IPS-20b (cell line): ENCODE data around the gene PGBD5.

ENCODE experiments used
- H3K27ac ChIP-seq: one replicate; pipeline ENCODE4 v1.5.1; 2013; ENCODE audit warnings: low read length
- H3K27me3 ChIP-seq: 2 replicates; pipeline ENCODE4 v1.6.1; 2013; ENCODE audit warnings: mild to moderate bottlenecking, low read length, inconsistent platforms; ENCODE audit not compliant: insufficient read depth
- H3K36me3 ChIP-seq: 2 replicates; pipeline ENCODE4 v1.6.1; 2013; ENCODE audit warnings: low read depth, mild to moderate bottlenecking, inconsistent platforms, low read length, moderate library complexity; ENCODE audit not compliant: insufficient read depth
- H3K4me1 ChIP-seq: 2 replicates; pipeline ENCODE4 v1.6.1; 2013; ENCODE audit warnings: mild to moderate bottlenecking, control low read depth, inconsistent platforms, low read length, moderate library complexity; ENCODE audit not compliant: insufficient read depth
- H3K4me3 ChIP-seq: 2 replicates; pipeline ENCODE4 v1.5.1; 2013; ENCODE audit warnings: mild to moderate bottlenecking, low read length, inconsistent platforms
- H3K9ac ChIP-seq: 2 replicates; pipeline ENCODE4 v1.6.1; 2013; ENCODE audit warnings: low read depth, mild to moderate bottlenecking, inconsistent platforms, low read length, moderate library complexity
- H3K9me3 ChIP-seq: 2 replicates; pipeline ENCODE4 v1.6.1; 2013; ENCODE audit warnings: mild to moderate bottlenecking, low read depth, low read length, inconsistent platforms; ENCODE audit not compliant: insufficient read depth

PGBD5 gene

DNA sequence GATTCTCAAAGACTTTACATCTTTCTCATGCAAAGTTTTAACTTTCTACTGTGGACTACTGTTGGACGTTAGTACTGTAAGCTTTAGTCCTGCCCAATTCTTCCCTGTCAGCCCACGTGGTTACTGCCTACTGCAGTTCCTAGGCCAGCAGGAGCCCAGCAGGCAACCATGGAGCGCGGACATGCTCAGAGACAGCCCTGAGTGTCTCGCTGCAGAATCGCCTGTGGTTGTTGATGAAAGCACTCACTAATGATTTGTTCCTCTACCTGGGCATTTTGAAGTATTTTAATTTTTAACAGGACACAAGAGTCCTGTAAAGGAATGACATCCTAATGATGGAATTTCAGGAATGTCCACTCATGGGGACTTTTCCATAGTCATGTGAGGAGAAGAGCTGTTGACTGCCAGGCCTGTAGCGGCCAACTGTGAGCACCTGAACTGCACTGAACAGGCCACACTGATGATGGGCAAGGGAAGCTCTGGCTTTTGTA, 44.1 kb downstream of the PGBD5 start:
- Histone ChIP-seq H3K36me3 (peaks cover 11% of the 10 kb centered on the region; the same call in 1 of the 2 replicates), H3K4me3 (no peak overlapping the region), H3K9ac (peak overlapping the region; percentile 41; the same call in 1 of the 2 replicates), H3K9me3 (peaks cover 10% of the 10 kb centered on the region), H3K27me3 (no peaks in the 10 kb centered on the region), H3K27ac (no peak overlapping the region), H3K4me1 (peaks cover 23% of the 10 kb centered on the region)

DNA sequence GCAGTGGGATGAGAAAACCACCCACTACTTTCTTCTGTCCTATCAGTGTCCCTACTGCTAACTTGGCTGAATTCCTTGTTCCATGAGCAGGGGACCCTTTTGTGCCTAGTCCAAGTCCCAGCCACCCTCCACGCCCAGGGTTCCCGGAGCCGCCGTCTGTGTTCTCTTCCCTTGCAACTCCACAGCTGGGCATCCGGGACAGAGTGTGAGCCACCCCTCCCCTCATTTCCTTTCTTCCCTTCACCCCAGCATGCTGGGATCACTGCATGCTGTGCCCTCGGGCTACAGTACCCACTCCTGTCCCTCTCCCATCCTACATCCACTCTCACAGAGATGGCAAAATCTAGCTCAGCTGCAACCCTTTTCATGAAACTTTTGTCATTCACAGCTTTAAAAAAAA, 44.5 kb downstream of the PGBD5 start:
- Histone ChIP-seq H3K9me3 (peaks cover 10% of the 10 kb centered on the region), H3K9ac (peak overlapping the region; percentile 41; the same call in 1 of the 2 replicates), H3K4me1 (peaks cover 23% of the 10 kb centered on the region), H3K27ac (no peak overlapping the region), H3K27me3 (no peaks in the 10 kb centered on the region), H3K36me3 (peaks cover 12% of the 10 kb centered on the region; the same call in 1 of the 2 replicates), H3K4me3 (no peak overlapping the region)

DNA sequence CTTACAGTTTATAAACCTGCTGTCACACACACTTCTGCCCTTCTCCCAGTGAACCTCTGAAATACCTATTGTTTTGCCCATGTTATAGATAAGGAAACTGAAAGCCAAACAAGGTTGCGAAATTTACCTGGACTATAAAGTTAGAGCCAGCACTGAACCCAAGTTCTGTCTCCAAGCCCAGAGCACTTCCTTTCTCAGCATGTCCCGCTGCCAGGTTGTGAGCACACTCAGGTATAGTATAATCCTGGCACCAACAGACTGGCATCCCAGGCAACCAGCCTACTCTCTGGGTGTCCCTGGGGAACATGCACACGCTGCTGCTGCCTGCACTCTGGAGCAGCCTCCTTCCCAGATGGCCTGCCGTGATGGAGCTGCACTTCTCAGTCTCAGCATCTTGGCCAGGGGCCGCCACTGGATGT, 45.1 kb downstream of the PGBD5 start:
- no peak overlapping the region for H3K9ac ChIP-seq
- H3K27ac ChIP-seq: no peak overlapping the region
- H3K4me1 ChIP-seq: peaks cover 23% of the 10 kb centered on the region
- no peaks in the 10 kb centered on the region for H3K27me3 ChIP-seq
- peaks cover 10% of the 10 kb centered on the region for H3K9me3 ChIP-seq
- peaks cover 15% of the 10 kb centered on the region; the same call in 1 of the 2 replicates for H3K36me3 ChIP-seq
- H3K4me3 ChIP-seq: no peak overlapping the region

DNA sequence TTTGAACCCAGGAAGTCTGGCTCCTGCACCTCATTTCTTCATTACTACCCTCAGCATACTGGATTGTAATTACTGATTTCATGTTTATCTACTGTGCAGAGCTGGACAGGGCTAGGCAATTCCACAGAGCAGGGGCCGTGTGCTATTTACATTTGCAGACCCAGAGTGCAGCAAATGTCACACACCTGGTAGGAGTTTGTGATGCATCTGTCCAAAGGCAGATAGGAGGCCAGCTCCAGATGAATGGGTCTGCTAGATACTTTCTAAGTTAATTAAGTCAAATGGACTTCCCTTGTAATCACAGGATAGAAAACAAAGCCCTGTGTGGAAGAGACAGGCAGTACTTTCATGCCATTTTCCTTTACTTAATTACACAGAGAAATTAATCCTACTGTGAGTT, 46.2 kb downstream of the PGBD5 start:
- peaks cover 23% of the 10 kb centered on the region for H3K4me1 ChIP-seq
- H3K27me3 ChIP-seq: no peaks in the 10 kb centered on the region
- no peak overlapping the region for H3K4me3 ChIP-seq
- no peak overlapping the region for H3K9ac ChIP-seq
- peaks cover 20% of the 10 kb centered on the region; the same call in 1 of the 2 replicates for H3K36me3 ChIP-seq
- peaks cover 10% of the 10 kb centered on the region for H3K9me3 ChIP-seq
- H3K27ac ChIP-seq: no peak overlapping the region

DNA sequence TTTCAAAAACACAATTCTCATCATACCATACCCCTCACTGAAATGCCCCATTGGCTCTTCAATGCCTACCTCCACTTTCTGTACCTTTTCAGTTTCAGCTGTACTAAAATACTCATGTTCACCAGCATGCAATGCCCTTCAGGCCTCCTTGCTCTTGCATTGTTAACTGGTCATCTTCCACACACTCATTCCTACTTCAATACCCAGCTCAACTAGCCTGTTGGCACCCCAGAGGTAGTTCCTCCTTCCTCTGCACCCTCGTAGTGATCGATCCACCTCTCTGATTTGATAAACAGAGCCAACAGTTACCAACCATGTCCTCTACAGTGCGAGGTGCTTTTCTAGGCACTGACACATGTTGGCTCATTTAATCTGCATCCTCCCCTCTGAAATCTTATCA, 46.7 kb downstream of the PGBD5 start:
- Histone ChIP-seq H3K4me3 (no peak overlapping the region), H3K9me3 (peaks cover 10% of the 10 kb centered on the region), H3K27me3 (no peaks in the 10 kb centered on the region), H3K36me3 (peaks cover 20% of the 10 kb centered on the region; the same call in 1 of the 2 replicates), H3K4me1 (peaks cover 23% of the 10 kb centered on the region), H3K27ac (no peak overlapping the region), H3K9ac (no peak overlapping the region)

DNA sequence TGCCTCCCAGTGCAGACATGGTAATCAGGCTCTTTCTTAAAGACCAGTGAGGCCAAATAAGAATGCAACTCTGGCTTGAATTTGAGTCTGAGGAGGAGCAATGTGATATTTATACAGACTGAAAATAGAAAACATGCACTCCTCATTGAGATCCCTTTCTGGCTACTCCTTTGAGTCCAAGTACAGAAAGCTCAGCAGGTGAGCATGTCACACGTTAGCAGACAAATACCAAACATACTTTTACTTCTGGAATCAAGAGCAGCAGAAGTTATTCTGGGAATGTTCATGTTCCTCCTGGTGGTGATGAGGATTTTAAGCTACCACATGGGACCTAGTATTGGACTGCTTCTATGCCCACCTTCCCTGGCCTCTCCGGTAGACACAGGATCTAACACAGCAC, 48.3 kb downstream of the PGBD5 start:
- Histone ChIP-seq H3K36me3 (peaks cover 20% of the 10 kb centered on the region; the same call in 1 of the 2 replicates), H3K9me3 (peaks cover 10% of the 10 kb centered on the region), H3K27me3 (no peaks in the 10 kb centered on the region), H3K27ac (no peak overlapping the region), H3K9ac (no peak overlapping the region), H3K4me1 (peaks cover 22% of the 10 kb centered on the region), H3K4me3 (no peak overlapping the region)

DNA sequence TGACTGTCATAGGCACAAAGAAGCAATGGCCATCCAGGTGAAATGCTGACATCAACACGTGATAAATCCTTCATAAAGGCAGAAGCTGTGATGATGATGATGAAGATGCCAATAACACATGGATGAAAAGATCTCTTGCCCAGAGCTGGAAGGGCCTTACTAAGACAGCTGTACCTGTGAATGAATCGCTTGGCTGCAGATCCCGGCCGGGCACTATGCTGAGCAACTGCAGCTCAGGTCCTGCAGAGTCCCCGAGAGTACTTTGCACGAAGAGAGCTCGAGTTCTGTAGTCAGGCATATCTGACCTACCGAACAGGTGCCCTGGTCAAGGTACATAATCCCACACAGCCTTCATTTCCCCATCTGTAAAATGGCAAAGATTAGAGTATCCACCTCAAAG, 48.8 kb downstream of the PGBD5 start:
- H3K27me3 ChIP-seq: no peaks in the 10 kb centered on the region

DNA sequence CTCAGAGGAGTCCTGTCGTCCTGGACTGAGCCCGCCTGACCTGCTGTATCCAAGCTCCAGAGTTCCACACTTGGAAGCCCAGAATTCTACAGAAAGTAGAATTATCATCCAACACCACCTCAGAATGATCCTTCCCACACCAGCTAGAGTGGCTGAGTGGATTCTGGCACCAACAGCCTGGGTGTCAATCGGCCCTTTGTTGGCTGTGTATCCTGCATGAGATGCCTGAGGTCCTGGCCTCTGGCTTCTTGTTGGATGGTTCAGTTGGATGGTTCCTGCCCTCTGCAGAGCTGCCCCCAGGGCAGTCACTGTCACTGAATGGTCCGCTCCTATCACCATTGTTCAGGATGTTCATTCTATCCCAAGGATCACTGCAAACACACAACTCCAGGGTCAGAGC, 49.8 kb downstream of the PGBD5 start:
- Histone ChIP-seq H3K27ac (no peak overlapping the region), H3K27me3 (no peaks in the 10 kb centered on the region), H3K9ac (no peak overlapping the region), H3K36me3 (peaks cover 26% of the 10 kb centered on the region; the same call in 1 of the 2 replicates), H3K4me1 (peaks cover 7% of the 10 kb centered on the region), H3K4me3 (no peak overlapping the region), H3K9me3 (peaks cover 10% of the 10 kb centered on the region)

More for the DNA sequence above, 48.8 kb downstream of the PGBD5 start:
- H3K36me3 ChIP-seq: peaks cover 20% of the 10 kb centered on the region; the same call in 1 of the 2 replicates
- H3K4me1 ChIP-seq: peaks cover 17% of the 10 kb centered on the region
- no peak overlapping the region for H3K9ac ChIP-seq
- no peak overlapping the region for H3K27ac ChIP-seq
- no peak overlapping the region for H3K4me3 ChIP-seq
- H3K9me3 ChIP-seq: peaks cover 10% of the 10 kb centered on the region

DNA sequence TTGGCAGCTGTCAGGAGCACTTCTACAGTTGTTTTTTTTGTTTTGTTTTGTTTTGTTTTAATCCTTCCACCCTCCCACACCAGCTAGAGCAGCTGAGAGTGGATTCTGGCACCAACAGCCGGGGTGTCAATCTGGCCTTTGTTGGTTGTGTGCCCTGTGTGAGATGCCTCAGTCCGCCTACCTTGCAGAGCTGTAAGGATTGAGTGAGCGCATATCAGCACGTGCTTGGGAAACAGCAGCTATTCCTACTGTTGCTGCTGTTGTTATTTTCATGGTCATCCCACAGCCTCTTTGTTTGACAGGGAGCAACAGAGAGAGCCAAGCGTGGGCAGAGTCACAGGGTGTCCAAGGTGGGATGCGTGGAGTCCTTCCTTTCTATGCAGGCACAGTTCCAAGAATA, 50.4 kb downstream of the PGBD5 start:
- peaks cover 10% of the 10 kb centered on the region for H3K9me3 ChIP-seq
- peaks cover 26% of the 10 kb centered on the region; the same call in 1 of the 2 replicates for H3K36me3 ChIP-seq
- peaks cover 6% of the 10 kb centered on the region for H3K4me1 ChIP-seq
- no peak overlapping the region for H3K9ac ChIP-seq
- H3K27ac ChIP-seq: no peak overlapping the region
- no peak overlapping the region for H3K4me3 ChIP-seq
- no peaks in the 10 kb centered on the region for H3K27me3 ChIP-seq

DNA sequence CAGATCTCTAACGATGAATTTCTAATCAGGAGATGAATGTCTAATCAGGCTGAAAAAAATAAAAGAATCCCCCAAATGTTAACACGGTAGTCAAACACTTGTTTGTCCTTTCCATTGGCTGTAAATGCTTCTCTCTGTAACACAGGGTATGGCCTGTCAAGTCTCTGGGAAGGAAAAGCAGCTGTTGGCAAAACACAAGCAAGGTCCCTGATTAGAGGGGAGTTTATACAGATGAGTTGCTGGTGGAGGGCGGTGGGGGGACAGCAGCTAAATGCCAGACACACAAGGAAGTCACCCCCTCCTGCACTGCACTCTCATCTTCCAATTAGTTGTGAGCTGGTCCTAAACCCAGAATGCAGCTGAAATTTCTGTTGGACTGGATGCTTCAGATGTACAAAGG, 51.0 kb downstream of the PGBD5 start:
- H3K4me1 ChIP-seq: peaks cover 6% of the 10 kb centered on the region
- no peaks in the 10 kb centered on the region for H3K27me3 ChIP-seq
- H3K4me3 ChIP-seq: no peak overlapping the region
- H3K9me3 ChIP-seq: peaks cover 9% of the 10 kb centered on the region
- no peak overlapping the region for H3K27ac ChIP-seq
- H3K36me3 ChIP-seq: peaks cover 26% of the 10 kb centered on the region; the same call in 1 of the 2 replicates
- H3K9ac ChIP-seq: no peak overlapping the region

DNA sequence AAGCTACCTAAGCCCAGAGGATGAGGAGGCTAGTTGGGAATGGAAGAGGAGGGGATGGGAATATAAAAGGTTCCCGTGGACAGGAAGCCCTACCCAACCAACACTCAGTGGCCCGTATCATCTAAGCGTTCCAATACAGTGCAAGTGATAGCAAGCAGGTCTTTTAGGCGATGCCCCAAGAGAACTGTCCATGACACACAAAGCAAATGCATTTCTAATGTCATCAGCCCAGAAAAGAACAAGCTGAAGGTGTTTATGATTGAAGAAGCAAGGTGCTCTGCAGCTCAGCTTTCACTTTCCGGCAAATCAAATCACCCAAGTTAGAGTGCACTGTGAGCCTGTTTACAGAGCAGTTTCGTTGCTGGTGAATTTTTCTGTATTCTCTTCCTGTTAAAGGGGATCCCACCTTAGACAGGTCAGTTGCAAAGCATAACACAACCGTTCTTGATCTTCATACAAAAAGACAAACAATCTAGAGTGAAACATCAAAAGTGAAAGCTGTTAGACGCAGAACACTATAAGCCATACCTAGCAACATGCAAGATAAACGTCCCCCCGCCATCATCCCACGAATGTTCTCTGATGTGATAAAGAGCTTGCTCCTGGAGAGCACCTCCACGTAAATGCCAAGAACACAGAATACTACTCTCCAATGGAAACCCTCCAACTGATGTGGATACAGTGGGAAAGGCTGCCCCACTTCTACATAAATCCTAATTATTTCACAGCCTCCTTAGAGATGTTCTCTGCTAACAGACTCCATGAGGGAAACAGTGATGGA, 54.0 kb downstream of the PGBD5 start:
- Histone ChIP-seq H3K36me3 (peaks cover 19% of the 10 kb centered on the region; the same call in 1 of the 2 replicates), H3K9me3 (no peaks in the 10 kb centered on the region), H3K9ac (no peak overlapping the region), H3K27ac (no peak overlapping the region), H3K27me3 (no peaks in the 10 kb centered on the region), H3K4me1 (no peaks in the 10 kb centered on the region; the same call in 1 of the 2 replicates), H3K4me3 (no peak overlapping the region)

DNA sequence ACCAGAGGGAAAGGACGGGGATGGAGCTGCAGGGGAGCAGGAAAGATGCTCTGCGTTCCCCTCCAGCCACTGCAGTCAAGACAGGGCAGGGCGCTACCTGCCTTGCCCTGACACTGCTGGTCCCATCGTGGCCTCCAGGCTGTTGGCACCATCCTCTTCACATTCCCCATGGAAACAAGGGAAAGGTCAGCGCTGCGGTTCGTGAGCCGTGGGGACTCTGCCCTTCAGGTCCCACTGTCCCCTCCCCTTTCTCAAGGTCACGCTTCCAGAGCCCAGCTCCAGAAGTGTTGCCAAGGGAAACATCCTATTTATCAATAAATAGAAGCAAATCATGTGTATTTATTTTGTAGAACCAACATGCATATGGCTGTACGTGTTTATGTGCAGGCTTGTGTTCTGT, 56.0 kb downstream of the PGBD5 start:
- Histone ChIP-seq H3K9ac (no peak overlapping the region), H3K4me3 (no peak overlapping the region), H3K27ac (no peak overlapping the region), H3K36me3 (peaks cover 6% of the 10 kb centered on the region; the same call in 1 of the 2 replicates), H3K4me1 (no peaks in the 10 kb centered on the region; the same call in 1 of the 2 replicates), H3K27me3 (no peaks in the 10 kb centered on the region), H3K9me3 (no peaks in the 10 kb centered on the region)
